Midbrain (tissue), 1 donor: ENCODE data around the gene FBXO42.

ENCODE experiments used
- DNase-seq: peaks from one replicate; lab custom pipeline; 2025; lab: John Stamatoyannopoulos, UW

The FBXO42 gene

DNA sequence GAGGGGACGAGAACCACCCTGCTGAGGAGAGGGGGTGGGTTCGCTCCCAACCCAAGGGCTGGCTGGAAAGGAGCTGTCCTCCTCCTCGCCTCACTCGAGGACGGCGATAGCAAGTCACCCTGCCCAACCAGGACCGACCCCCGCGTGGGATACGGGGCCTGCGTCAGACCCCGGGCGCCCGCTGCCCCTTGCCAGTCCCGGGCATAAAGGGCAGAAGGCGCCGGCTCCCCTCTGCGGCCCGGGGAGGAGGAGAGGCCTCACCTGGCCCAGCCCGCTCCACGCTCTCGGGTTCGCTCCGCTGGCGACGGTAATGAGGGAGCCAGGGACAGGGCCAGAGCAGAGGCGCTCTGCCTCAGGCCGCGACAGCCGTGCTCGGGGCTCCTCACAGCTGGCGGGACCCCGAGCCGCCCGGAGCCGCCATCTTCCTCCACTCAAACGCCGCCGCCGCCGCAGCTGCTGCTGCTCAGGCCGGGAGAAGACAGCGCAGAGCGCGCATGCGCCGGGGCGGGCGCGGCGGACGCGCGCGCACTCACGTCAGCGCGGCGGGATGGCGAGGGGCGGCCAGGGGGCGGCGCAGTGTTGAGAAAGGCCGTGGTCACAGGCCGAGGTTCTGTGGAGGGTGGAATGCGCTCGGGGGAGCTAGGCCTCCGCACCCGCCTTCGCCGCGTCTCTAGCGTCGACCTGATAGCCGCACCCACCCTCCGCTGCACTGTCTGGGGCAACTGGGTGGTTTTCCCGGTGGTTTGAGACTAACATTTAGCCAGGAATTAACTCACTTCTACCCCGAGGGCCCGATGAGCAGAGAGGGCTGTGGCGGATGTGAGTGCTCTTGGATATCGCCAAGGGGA lies at the start of gene FBXO42:
Gene FBXO42 (minus strand): TSS at position 487 of the 848 bp plus-strand sequence. CDS start 37,062 bp downstream, outside the sequence.
- peak; percentile 90 for DNase-seq

- no peak for DNase-seq
Measured at GRCh38 chr1:16398371-16398953, 46.2 kb upstream of the FBXO42 start.

- DNase-seq, result no peak
Measured at GRCh38 chr1:16397120-16397519, 44.8 kb upstream of the FBXO42 start.

DNA sequence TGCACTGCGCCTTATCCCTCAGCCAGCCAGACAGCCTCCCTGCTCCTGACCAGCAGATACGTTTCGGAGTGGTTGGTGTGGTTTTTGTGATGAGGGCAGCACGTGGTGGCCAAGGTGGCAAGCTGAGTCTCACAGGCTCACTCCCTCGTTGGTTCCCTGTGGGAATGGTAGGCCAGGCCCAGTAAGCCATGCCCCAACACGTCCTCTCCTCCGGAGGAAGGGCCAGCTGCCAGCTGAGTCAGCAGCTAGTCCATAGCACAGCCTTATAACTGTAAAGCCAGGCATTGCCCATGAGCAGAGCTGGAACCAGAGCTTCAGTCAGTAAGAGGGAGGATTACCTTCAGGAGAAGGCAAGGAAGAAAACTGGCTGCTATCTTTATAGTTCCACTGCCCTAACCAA lies 44.3 kb upstream of the FBXO42 start:
- DNase-seq, result no peak

DNA sequence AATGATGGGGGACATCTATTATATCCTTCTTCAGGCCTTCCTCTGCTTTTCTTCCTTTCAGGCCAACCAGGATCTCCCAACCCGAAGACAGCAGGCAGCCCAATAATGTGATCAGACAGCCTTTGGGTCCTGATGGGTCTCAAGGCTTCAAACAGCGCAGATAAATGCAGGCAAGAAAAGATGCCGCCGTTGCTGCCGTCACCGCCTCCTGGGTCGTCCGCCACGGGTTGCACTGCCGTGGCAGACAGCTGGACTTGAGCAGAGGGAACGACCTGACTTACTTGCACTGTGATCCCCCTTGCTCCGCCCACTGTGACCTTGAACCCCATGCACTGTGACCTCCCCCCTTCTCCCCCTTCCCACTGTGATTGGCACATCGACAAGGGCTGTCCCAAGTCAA lies 42.7 kb upstream of the FBXO42 start:
- DNase-seq, result no peak

GRCh38 chr1:16393570-16394521 lies 41.6 kb upstream of the FBXO42 start:
- DNase-seq, result peak; percentile 53

- DNase-seq, result no peak
Measured at GRCh38 chr1:16392740-16393569, 40.7 kb upstream of the FBXO42 start.

DNA sequence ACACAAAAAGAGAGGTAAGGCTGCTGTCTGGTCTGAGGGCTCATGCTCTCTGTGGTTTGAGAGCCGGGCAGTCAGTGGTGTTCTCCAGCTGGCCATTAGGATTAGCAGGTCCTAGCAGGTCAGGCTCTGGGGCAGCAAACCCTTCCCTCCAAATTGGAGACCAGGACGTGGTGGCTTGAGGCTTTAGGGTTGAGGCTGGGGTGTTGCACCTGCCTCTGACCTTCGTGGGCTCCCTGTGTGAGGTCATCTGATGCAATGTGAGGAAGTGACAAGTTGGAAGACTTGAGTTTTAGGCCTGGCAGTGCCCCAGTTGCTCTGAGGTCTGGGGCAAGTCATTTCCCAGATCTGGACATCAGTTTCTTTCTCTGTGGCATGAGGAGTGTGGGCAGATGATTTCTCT lies 39.1 kb upstream of the FBXO42 start:
- DNase-seq, result no peak

DNA sequence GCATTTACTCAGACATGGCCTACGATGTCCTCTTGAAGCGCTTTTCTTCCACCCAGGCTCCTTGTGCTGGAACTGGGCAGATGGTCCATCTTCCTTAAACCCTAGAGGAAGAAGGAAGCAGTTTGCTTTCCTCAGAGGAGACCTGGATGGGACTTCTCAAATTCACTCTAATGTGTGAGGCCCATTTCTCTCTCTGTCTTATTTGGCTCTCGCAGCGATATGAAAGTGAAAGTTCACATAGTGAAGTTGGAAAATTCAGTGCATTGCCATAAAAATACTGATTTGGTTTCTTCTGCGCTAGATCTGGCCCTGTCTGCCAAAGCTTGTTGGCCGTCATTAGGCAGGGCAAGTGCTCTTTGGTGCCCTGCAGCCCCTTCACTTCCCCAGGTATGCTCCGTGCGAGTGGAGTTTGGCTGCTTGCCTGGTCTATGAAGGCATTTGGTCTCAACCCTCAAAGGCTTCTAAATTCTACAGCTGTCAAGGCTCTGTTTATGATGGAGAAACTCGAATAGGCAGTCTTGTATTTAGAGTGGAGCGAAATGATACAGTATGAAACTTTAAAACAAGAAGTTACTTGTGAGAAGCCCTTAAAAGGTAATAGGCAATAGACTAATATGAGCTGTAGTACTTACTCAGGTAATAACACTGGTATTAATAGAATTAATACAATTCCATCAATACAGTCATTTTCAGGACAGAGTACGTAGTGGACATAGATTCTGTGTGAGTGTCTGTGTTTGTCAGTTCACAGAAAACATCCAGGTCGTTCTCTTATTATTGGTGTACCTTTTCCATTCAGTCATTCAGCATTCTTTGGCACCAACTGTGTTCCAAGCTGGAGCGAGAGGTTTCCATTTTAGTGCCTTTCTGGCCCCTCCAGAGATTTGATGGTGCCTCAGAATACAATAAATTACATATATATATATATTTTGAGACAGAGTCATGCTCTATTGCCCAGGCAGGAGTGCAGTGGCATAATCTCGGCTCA lies 35.2 kb upstream of the FBXO42 start:
- DNase-seq, result no peak

DNA sequence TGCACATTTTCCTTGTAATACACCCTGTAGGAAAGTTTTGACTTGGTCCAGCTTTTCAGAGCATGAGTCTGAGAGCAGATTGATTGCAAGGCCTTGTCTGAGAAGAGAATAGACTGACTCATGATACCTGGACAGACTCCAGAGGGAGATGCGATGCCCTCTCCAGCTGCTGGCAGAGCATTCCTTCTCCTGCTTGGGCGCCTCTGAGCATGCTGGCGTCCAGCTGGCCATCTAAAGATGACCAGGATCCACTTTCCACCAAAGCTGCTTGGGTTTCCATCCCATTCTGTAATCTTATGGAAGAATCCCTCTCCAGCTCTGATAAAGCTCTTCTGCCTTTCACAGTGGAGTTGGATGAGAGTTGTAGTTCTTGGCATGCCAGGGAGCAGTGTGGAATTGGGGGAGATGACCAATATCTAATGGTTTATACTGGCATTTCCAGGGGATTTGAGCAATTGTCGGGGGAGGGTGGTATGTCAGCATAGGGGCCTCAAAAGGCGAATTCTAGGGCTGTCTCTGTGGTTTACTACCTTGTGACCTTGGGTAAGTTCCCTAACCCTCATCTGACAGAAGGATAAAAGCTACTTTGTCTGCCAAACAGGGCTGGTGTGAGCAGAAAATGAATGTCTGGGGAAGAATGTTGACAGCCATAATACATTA lies 34.3 kb upstream of the FBXO42 start:
- peak; percentile 11 for DNase-seq

DNA sequence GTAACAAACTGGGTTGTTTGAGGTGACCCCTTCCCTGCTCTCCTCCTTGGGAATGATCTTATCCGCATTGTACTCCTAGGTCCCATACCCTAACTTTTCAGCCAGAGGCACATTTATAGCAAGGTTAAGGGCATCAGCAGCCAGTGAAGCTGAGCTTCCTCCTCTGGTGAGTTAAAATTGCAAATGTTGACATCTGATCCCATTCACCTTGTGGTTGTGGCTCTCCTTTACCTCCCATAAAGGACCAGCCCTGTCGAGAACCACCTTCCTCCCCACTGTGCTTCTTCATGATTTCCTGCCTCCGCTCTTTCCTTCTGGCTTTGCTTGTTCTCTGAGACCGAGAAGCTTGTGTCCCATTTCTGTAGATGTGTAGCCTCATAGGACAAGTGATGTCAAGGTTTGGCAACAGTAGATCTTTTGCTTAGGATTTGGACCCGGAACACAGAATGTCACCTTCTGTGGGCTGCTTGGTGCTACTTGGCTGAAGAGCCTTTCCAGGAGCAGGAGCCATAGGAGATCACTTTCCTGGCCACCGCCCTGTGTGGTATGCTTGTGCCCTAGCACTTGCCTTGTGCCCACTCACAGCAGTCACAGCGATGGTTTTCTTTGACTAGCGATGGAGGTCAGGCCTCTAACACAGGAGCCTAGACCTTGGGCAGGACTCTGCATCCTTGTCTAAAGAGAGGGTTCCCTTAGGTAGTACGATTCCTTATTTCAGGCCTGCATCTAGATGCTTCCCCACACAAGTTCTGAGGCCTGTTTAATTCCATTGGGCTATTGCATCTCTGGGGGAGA lies 33.6 kb upstream of the FBXO42 start:
- no peak for DNase-seq

GRCh38 chr1:16383888-16384287 lies 31.6 kb upstream of the FBXO42 start:
- DNase-seq, result no peak

DNA sequence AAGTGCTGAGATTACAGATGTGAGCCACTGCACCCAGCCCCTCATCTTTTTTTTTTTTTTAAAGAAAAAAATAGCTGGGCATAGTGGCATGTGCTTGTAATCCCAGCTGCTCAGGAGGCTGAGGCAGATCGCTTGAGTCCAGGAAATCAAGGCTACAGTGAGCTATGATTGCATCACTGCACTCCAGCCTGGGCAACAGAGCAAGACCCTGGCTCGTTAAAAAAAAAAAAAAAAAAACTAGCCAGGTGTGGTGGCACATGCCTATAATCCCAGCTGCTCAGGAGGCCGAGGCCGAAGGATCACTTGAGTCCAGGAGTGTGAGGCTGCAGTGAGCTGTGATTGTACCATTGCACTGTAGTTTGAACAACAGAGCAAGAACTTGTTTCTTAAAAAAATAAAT lies 28.6 kb upstream of the FBXO42 start:
- DNase-seq, result no peak

DNA sequence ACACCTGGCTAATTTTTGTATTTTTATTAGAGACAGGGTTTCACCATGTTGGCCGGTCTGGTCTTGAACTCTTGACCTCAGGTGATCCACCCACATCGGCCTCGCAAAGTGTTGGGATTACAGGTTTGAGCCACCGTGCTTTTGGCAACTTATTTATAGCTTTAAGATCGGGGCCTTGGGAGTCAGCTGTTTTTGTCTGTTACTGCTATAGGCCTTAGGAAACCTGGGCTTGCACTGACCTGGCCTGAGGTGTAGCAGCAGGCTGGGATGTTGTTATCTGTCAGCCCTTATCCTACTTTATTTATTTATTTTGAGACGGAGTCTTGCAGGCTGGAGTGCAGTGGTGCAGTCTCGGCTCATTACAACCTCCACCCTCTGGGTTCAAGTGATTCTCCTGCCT lies 26.2 kb upstream of the FBXO42 start:
- no peak for DNase-seq

GRCh38 chr1:16376971-16377370 lies 24.7 kb upstream of the FBXO42 start:
- no peak for DNase-seq

- DNase-seq, result no peak
Measured at GRCh38 chr1:16375521-16376340, 23.5 kb upstream of the FBXO42 start.

DNA sequence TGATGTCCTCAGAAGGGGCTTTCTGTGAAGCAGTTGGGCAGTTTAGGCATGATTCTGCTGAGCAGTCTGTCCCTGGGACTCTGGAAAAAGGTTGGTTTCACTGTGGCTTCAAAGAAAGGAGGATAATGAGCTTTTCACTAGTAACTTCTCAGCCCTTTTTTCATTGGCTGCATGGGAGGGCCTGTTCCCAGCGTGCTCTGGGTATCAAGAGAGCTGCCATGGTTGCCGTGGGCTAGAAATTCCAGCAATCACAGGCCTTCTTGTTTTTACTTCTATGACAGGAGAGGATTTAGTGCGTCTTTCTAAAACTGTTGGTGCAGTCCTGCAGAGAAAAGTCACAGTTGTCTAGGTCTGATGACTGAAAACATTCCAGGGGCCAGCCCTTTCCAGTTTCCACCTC lies 22.0 kb upstream of the FBXO42 start:
- peak; percentile 45 for DNase-seq
